ENCODE data around the gene GPR15LG. TPM values are rescaled to one million over a fixed set of nuclear protein-coding genes. Genes with fewer than 3 reads are reported as not detected.

The GPR15LG gene
- polyA plus RNA-seq, 1 experiment, result not detected

DNA sequence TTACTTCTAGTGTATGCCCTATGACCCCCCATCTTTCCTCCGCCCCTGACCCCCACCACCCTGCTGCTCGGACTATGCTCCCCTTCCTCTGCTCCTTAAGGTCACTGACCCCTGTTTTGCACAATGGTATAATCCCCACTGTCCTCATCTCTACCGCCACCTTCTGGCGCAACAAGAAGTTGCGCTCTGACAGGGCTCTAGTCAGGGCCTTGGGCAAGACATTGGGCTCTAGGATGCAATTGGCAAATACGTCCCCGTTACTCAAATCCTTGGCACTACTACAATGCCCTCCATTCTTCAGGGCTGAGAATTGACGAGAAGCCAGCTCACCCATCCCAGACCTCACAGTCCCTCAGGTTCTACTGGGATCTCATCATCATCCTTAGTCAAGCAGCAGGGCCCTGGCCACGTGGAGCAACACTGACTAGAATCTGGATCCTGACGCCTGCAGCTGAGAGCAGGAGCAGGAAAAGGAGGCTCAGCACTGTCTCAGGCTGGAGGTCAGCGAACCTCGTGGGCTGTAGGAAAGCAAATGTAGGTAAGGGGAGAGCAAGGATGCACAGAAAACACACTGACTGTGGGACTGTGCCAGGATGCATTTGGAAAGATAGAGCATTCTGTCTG is 41.1 kb downstream of the GPR15LG start:
- Histone ChIP-seq H3K27me3 (ENCODE audit: control insufficient read depth, insufficient read depth, low read length) (no peaks in the 10 kb centered on the region), H3K4me3 (ENCODE audit: low read depth, low read length) (no peak overlapping the region), H3K36me3 (ENCODE audit: control insufficient read depth, insufficient read depth, low read length) (no peaks in the 10 kb centered on the region)
- TF ChIP-seq, protein P1, sequence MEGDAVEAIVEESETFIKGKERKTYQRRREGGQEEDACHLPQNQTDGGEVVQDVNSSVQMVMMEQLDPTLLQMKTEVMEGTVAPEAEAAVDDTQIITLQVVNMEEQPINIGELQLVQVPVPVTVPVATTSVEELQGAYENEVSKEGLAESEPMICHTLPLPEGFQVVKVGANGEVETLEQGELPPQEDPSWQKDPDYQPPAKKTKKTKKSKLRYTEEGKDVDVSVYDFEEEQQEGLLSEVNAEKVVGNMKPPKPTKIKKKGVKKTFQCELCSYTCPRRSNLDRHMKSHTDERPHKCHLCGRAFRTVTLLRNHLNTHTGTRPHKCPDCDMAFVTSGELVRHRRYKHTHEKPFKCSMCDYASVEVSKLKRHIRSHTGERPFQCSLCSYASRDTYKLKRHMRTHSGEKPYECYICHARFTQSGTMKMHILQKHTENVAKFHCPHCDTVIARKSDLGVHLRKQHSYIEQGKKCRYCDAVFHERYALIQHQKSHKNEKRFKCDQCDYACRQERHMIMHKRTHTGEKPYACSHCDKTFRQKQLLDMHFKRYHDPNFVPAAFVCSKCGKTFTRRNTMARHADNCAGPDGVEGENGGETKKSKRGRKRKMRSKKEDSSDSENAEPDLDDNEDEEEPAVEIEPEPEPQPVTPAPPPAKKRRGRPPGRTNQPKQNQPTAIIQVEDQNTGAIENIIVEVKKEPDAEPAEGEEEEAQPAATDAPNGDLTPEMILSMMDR (IDR thresholded peaks at IDR 0.05; ENCODE audit: insufficient read depth, low read depth, low read length), result peak; percentile 36
- POLR2A ChIA-PET, result no interaction called here
- DNase-seq (ENCODE audit: low read depth), result no peak
- CTCF ChIA-PET, result interaction anchor here (0.7 to 1.5 kb wide), 4 partner anchors 10 to 51 kb away, joined by 3 to 4 read pairs (median 4); no protein-coding TSS in a partner anchor

DNA sequence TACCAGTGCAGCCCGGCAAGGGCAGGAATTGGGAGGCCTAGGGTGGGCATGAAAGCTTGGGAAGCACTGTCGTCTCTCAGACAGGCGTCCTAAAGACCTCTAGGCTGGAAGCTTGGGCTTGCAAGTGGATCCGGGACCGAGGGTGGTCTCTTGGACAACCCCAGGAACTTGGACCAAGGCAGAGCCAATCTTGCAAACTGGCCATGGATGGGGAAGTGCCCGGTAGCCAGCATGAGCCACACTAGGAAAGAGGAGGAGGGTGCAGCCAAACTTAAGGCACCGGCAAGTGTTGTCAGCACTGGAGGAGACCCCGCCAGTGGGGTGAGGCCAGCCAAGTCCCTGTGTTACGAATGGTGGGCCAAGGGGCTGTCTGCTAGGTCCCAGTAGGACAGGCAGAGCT is 43.2 kb downstream of the GPR15LG start:
- ChIA-PET POLR2A (no interaction called here), CTCF (interaction anchor here (1.3 kb wide), 1 partner anchor 9 kb away, joined by 3 read pairs; no protein-coding TSS in a partner anchor)
- TF ChIP-seq, protein P1 (IDR thresholded peaks at IDR 0.05; ENCODE audit: insufficient read depth, low read depth, low read length), result no peak
- DNase-seq (ENCODE audit: low read depth), result no peak
- no peak overlapping the region for H3K4me3 ChIP-seq (ENCODE audit: low read depth, low read length)
- no peaks in the 10 kb centered on the region for H3K36me3 ChIP-seq (ENCODE audit: control insufficient read depth, insufficient read depth, low read length)
- no peaks in the 10 kb centered on the region for H3K27me3 ChIP-seq (ENCODE audit: control insufficient read depth, insufficient read depth, low read length)

DNA sequence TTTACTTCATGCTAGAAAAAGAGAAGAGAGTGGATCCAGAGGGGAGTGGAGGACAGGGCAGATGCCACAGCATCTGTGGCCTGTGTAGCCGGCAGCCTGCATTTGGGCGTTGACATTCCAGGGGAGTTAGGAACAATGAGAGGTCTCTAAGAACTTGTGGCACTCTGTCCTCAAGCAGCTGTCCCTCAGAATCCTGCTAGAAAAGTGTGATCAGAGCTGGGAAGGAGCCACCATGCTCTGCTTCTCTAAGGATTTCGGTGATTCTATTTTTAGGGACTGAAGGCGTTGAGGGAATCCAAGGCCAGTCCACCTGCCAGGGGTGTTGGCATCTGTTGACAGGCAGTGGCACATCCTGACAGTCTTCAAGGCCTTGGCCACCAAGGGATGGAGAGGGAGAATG is 44.1 kb downstream of the GPR15LG start:
- ChIA-PET POLR2A (no interaction called here), CTCF (interaction anchor here (1.3 kb wide), 1 partner anchor 10 kb away, joined by 3 read pairs; no protein-coding TSS in a partner anchor)
- H3K27me3 ChIP-seq (ENCODE audit: control insufficient read depth, insufficient read depth, low read length), result no peaks in the 10 kb centered on the region
- H3K36me3 ChIP-seq (ENCODE audit: control insufficient read depth, insufficient read depth, low read length), result no peaks in the 10 kb centered on the region
- TF ChIP-seq, protein P1 (IDR thresholded peaks at IDR 0.05; ENCODE audit: insufficient read depth, low read depth, low read length), result no peak
- no peak overlapping the region for H3K4me3 ChIP-seq (ENCODE audit: low read depth, low read length)
- no peak for DNase-seq (ENCODE audit: low read depth)

DNA sequence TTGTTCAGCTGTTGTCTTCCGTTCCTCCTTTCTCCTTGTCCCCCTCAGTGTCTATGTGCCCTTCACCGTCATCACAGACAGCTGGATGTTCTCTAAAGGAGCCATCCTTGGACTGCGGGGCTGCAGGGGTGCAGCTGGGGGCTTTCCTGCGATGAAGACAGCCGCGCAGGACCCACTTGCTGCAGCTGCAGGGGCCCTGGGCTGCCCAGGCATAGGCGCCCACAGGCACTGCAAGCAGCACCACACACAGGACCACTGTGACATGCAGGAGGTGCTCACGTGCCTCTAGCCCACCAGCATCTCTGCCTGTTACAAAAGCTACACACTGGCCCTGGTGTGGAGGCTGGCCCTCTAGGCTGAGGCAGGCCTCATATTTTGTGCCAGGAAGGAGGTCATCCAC is 48.3 kb downstream of the GPR15LG start:
- DNase-seq (ENCODE audit: low read depth), result no peak
- H3K4me3 ChIP-seq (ENCODE audit: low read depth, low read length), result no peak overlapping the region
- H3K36me3 ChIP-seq (ENCODE audit: control insufficient read depth, insufficient read depth, low read length), result no peaks in the 10 kb centered on the region
- TF ChIP-seq, protein P1 (IDR thresholded peaks at IDR 0.05; ENCODE audit: insufficient read depth, low read depth, low read length), result no peak
- no peaks in the 10 kb centered on the region for H3K27me3 ChIP-seq (ENCODE audit: control insufficient read depth, insufficient read depth, low read length)
- ChIA-PET CTCF (no interaction called here), POLR2A (no interaction called here)

DNA sequence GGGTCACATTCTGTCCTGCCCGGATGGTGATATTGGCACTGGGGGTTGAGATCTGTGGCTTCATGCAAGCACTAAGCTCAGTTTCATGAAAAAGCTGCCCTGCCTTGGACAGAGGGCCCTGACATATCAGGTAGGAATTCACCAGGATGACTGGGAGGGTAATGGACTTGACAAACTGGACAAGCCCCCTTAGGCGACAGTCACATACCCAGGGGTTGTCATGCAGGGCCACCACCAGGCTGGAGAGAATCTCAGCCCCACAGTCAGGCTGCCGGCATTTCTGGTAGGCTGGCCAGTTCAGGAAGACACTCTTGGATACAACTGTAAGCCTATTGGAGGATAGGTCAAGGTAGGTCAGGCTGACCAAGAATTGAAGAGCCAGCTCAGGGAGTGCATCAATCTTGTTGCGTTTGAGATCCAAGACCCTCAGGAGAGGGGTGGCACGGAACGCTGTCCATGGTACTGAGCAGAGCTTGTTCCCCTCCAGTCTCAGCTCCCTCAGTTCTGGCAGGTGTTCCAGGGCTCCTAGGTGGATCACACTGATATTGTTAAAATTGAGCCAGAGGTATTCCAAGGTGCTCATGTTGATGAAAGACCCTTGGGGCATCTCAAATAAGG is 50.9 kb downstream of the GPR15LG start:
- CTCF ChIA-PET, result no interaction called here
- POLR2A ChIA-PET, result no interaction called here
- TF ChIP-seq, protein P1 (IDR thresholded peaks at IDR 0.05; ENCODE audit: insufficient read depth, low read depth, low read length), result no peak
- no peak overlapping the region for H3K4me3 ChIP-seq (ENCODE audit: low read depth, low read length)
- H3K36me3 ChIP-seq (ENCODE audit: control insufficient read depth, insufficient read depth, low read length), result no peaks in the 10 kb centered on the region
- DNase-seq (ENCODE audit: low read depth), result no peak
- H3K27me3 ChIP-seq (ENCODE audit: control insufficient read depth, insufficient read depth, low read length), result no peaks in the 10 kb centered on the region
